ENCODE data around the gene LRIT1.

DNA sequence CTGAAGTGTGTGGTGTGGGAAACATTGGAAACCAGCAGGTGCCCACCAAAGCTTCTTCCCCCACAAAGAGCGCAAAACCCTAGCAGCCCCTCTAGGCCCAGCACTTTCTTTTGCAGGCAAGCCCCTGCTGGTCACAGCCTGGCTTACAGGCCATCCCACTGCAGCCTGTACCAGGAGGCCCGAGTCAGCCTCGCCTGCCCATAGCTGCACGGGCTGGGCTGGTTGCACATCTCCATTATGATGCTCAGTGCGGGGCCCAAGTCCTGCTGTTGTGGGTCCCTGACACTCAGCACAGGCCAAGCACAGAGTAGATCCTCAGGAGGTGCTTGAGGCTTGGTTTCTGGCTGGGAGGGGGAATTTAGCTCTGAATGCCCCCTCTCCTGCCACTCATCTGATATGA is 39.0 kb downstream of the LRIT1 start:
- TF ChIP-seq EZH2phosphoT487 (IDR thresholded peaks at IDR 0.05; ENCODE audit: insufficient read depth, low read depth) (no peak), EZH2 (IDR thresholded peaks at IDR 0.05; ENCODE audit: insufficient read depth, poor library complexity, severe bottlenecking) (no peak)

Measured in GM23248 (cell line).